Hematopoietic multipotent progenitor cell treated with erythropoietin and hydrocortisone succinate and interleukin-3 and kit ligand, for 6 days (in vitro differentiated cells): ENCODE results near the gene HUWE1.
"Not testable (repeated sequence)": the region's sequence is repeated elsewhere in the genome, so short reads cannot be mapped to it uniquely, and the experiment has no call there.

Source experiments
- DNase-seq: peaks from one replicate; pipeline ENCODE4 v3.0.0-alpha.2; 2015

The HUWE1 gene, protein sequence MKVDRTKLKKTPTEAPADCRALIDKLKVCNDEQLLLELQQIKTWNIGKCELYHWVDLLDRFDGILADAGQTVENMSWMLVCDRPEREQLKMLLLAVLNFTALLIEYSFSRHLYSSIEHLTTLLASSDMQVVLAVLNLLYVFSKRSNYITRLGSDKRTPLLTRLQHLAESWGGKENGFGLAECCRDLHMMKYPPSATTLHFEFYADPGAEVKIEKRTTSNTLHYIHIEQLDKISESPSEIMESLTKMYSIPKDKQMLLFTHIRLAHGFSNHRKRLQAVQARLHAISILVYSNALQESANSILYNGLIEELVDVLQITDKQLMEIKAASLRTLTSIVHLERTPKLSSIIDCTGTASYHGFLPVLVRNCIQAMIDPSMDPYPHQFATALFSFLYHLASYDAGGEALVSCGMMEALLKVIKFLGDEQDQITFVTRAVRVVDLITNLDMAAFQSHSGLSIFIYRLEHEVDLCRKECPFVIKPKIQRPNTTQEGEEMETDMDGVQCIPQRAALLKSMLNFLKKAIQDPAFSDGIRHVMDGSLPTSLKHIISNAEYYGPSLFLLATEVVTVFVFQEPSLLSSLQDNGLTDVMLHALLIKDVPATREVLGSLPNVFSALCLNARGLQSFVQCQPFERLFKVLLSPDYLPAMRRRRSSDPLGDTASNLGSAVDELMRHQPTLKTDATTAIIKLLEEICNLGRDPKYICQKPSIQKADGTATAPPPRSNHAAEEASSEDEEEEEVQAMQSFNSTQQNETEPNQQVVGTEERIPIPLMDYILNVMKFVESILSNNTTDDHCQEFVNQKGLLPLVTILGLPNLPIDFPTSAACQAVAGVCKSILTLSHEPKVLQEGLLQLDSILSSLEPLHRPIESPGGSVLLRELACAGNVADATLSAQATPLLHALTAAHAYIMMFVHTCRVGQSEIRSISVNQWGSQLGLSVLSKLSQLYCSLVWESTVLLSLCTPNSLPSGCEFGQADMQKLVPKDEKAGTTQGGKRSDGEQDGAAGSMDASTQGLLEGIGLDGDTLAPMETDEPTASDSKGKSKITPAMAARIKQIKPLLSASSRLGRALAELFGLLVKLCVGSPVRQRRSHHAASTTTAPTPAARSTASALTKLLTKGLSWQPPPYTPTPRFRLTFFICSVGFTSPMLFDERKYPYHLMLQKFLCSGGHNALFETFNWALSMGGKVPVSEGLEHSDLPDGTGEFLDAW (N-terminal part only)

DNA sequence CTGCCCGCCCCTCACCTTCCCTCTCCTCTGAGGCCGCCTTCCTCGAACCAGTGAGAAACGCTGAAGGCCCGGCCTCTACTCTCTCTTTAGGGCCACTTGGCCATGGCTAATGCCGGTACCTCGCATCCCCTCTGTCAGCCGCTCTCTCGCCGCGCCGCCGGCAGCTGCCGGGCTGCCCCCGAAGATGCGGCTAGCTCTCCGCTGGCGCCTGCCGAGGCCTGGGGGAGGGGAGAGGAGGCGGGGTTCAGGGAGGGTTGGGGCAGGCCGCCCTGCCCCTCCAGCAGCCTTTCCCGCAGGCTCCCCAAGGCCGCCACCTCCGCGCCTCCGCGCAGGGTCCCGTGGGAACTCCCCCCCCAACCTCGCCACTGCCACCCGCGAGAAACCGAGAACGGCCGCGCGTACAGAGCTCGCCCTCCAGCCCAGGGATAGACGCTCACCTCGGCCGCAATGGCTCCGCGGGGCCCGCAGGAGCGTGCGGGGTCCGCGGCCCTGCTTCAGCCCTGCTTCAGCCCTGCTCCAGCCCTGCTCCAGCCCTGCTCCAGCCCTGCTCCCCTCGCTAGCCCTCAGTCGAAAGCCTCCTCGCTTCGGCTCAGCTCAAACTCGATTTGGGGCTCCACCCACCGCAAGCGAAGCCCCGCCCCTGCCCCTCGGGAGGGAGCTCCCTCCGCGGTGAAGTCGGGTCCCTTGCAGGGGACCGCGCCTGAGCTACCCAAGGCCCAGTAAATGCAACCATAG, at the start of gene HUWE1:
Gene HUWE1 (minus strand): TSS at position 569 of the 735 bp plus-strand sequence. CDS start 32,612 bp downstream, outside the sequence.
- DNase-seq: peak; percentile 80

DNA sequence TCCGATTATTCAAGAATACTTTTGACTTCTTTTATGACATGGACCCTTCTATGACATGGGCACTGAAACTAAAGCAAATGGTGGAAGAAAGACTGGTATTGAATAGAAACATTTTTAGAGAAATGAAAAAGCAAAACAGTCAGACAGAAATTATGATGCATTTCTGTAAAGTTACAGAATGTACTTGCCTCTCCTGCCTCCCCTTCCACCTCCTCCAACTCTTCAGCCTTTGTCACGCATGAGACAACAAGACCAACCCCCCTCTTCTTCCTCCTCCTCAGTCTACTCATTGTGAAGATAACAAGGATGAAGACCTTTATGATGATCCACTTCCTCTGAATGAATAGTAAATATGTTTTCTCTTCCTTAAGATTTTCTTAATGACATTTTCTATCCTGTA, 46.3 kb upstream of the HUWE1 start:
- no peak for DNase-seq

DNA sequence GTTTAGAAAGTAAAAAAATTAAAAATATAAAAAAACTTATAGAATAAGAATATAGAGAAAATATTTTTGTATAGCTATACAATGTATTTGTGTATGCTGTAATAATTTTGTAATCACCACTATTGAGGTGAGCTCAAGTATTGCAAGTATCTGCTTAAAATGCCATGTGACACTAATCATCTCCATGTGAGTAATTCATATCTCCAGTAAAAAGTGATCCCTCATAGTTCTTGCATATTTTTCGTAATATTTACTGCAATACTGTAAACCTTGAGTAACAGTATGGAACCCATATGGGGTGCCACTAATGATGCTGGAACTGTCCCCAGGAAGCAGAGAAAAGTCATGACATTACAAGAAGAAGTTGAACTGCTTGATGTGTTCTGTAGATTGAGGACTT, 43.2 kb upstream of the HUWE1 start:
- DNase-seq: no peak

DNA sequence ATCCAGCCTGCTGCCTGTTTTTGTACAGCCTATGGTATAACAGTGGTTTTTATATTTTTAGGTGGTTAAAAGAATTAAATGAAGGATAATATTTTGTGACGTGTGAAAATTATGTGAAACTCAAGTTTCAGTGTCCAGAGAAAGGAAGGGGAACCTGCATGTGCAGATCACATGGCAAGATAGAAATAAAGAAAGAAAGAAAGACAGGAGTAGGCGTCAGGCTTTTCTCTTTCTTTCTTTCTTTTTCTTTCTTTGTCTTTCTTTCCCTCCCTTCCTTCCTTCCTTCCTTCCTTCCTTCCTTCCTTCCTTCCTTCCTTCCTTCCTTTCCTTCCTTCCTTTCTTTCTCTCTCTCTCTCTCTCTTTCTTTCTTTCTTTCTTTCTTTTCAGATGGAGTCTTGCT, 42.0 kb upstream of the HUWE1 start:
- DNase-seq: no peak

DNA sequence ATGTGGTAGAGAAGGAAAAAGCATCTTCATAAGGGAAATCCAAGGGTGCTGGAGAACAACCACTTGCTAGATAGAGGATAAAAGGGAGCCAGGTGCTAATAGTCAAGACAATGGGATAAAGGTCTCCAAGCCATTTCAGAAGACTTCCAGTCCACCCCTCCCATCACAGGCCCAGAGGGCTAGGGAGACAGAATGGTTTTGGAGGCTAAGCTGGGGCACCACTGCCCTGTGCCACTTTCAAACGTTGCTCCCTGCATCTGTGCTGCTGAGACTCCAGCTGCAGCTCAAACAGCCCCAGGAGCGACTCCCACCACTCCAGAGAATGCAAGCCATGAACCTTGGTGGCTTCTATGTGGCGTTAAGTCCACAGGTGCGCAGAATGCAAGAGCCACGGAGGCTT, 38.4 kb upstream of the HUWE1 start:
- DNase-seq: no peak

DNA sequence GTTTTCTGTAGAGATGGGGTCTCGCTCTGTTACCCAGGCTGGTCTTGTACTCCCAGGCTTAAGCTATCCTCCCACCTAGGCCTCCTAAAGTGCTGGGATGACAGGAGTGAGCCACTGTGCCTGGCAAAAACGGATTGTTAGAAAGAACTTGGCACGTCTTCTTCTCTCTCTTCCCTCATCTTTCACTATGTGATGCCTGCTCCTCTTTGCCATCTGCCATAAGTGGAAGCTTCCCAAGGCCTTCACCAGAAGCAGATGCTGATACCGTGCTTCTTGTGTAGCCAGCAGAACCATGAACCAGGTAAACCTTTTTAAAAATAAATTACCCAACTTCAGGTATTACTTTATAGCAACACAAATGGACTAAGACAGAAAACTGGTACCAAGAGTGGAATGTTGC, 36.9 kb upstream of the HUWE1 start:
- no peak for DNase-seq

DNA sequence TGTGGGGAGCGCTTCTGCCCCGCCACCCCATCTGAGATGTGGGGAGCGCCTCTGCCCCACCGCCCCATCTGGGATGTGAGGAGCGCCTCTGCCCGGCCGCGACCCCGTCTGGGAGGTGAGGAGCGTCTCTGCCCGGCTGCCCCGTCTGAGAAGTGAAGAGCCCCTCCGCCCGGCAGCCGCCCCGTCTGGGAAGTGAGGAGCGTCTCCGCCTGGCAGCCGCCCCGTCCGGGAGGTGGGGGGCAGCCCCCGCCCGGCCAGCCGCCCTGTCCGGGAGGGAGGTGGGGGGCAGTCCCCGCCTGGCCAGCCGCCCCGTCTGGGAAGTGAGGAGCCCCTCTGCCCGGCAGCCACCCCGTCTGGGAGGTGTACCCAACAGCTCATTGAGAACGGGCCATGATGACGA, 35.1 kb upstream of the HUWE1 start:
- not testable (repeated sequence) for DNase-seq

DNA sequence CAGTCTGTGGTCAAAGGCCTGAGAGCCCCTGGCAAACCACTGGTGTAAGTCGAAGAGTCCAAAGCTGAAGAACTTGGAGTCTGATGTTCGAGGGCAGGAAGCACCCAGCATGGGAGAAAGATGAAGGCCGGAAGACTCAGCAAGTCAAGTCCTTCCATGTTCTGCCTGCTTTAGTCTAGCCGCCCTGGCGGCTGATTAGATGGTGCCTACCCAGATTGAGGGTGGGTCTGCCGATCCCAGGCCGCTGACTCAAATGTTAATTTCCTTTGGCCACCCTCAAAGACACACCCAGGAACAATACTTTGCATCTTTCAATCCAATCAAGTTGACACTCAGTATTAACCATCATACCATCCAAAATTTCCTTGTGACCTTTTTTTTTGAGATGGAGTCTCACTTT, 33.1 kb upstream of the HUWE1 start:
- not testable (repeated sequence) for DNase-seq

DNA sequence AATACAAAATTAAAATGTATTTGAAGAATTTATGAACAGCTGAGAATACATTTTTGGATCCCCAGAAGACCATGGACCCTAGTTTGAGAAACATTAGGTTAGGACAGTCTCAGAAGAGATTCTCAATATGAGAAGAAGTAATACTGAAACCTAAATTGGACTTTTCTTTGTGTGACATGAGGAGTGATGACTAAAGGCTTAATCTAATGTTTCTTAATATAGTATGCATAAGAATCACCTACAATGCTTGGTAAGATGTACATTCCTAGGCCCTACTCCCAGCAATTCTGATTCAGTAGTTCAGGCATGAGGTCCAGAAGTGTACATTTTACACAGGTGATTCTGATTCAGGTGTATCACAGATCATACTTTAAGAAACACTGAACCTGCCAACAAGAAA, 31.6 kb upstream of the HUWE1 start:
- DNase-seq: no peak

DNA sequence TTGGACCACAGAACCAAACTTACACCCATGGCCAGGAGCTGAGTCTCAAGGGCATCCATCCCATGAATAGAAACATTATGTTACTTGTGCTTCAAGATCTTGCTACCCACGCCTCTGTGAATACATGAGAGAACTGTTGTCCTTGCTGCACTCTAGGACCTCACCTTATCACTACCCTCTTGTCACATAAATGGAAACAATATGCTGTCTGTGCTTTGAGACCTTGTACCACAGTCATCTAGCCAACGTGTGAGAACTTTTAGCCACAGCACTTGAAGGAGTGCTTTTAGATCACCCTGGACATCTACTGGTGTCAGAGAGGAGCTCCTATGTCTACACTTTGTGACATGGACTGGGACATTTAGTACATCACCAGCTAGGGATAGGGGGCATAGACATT, 30.7 kb upstream of the HUWE1 start:
- DNase-seq: no peak

DNA sequence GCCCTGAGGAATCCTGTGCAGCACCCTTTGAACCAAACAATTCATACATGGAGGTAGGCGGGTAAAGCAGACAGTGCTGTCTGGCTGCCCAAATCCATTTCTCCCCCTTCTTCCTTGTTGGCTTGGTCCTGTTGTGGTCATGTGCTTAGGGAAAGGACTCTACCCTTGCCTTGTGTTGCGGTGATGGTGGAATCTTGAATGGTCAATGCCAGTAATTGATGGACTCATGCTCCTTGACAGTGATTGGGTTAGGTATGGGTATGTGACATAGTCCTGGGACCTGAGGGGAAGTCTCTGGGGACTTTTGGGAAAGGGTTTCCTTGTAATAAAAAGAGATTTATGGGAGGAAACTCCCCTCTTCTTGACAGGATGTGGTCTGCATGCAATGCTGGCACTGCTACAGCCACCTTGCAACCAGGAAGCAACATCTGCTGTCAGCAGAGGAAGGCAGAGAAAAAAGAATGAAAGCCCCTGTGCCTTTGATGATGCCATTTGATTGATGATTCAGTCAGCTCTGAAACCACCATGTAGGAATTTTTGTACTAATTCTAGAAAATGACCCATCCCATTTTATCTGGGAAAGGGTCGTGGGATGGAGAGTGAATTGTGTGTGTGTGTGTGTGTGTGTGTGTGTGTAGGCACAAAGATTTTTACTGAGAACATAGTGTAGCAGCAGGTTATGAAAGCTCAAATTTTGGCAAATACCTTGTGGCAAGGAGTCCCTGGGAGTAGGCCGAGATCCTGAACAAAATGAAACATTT, 30.0 kb upstream of the HUWE1 start:
- peak; percentile 13 for DNase-seq

DNA sequence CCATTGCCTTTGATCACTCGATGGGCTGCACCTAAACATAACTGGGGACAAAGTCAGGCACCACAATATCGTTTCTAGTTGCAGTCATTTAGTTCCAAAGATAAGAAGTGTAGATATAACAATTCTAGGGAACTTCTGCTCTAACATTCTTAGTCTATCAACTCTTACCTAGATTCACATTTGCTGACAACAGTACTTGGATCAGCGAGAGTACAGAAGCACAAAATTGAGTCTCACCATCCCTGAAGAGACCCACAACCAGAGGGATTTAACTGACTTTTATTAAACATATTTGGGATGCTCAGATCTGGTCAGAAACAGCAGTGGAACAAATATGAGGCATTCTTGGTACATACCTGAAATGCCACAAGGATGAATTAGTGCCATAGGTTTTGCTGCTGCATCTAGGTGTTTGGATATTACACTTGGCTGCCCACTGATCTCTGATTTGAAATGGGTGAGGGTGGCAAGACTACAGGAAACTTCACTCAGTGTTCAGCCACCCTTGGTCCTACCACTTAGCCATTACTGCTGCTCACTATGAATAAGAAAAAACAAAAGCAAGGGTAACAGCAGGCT, 28.9 kb upstream of the HUWE1 start:
- no peak for DNase-seq

DNA sequence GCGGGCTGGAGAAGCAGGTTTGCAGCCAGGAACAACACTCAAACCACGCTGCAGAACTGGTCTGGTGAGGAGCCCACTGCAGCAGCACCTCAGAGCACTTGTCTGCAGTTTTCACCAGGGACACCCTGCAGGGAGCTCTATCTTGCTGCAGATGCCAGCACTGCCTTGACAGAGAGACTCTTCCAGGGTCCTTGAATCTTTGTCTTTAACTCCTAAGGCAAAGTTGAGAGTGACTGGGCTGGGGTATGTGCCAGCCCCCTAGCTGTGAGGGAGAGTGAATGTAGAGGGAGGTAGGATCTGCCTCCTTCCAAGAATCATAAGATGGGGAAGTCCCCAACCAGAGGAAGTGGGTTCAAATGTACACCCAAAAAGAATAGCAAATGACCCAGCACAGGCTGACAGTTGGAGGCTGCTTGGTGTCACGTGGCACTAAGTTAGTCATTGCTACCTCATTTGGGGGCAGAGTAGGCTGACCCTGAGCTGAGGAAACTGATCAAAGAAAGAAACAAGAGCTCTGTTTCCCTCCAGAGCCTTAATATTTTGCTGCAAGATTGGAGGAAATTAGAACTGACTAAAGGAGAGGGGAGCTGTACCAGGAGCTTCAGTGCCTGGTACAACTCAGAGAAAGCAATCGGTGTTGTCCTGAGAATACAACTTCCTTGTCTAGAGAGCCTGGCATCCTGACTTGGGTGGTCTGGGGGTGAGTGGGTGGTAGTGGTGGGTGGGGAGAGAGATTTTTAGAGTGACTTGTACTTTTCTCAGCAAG, 28.2 kb upstream of the HUWE1 start:
- peak; percentile 48 for DNase-seq

DNA sequence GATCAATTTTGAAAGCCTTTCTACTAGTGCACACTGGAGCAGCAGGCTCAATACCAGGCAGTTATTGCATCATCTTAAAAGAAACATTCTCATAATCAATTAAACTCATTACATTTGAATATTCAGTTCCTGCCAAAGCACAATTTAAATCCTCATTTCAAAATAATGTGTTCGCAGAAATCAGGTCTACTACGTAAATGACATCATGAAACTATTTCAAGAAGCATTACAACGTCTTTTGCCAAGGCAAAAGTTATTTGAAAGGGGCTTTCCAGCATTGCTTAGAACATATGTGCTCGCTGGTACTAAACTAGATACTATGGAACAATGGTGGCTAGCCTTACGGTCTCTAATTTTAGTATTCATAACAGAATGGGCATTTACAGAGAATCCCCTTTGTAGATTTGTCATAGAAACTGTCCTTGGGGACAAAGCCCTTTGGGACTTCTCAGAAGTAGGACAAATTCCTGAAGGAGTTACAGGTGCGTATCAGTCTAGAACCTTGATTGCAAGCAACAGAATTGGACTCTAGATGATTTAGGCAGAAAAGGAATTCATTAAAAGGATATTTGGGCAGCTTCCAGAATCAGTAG, 27.6 kb upstream of the HUWE1 start:
- DNase-seq: no peak

DNA sequence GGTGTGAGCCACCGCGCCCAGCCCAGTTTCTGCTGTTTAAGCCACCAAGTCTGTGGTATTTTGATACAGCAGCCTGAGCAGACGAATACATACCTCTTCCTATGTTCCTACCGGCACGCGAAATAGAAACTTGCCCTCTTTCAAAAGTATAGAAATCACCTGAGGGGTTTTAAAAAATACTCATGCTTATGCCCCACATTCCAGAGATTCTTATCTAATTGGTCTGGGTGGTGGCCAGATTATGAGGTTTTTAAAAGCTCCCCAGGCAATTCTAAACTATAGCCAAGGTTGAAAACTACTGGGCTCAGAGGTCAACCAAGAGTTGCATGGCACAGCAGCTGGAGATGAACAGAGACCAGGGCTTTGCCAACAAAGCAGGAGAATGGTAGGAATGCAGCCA, 24.9 kb upstream of the HUWE1 start:
- no peak for DNase-seq

DNA sequence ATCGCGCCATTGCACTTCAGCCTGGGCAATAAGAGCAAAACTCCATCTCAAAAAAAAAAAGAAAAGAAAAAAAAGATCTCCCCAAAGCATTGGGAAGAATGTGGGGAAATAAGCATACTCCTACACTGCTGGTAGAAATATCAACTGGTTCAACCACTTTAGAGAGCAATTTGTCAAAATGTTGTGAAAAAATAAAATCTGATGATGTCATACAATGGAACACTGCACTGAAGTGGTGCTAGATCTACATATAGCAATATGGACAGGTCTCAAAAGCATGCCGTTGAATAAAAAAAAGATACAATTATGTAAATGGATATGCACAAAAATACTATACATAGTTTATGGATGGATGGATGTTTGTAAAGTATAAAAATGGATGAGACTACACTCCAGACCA, 18.3 kb upstream of the HUWE1 start:
- no peak for DNase-seq

DNA sequence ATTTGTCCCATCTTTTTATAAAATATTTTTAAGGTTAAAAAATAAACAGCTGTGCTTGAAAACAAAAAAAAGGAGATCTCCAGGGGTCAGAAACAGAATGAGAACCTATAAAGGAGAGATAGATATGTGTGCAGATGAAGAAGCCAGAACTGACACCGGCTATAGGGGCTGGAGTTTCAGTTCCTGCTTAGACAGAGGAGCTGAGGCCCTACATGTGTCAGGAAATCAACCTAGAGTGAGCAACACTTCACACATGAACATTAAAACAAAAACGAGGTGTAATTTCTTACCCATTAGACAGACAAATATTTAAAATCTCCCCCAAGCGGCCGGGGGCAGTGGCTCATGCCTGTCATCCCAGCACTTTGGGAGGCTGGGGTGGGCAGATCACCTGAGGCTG, 17.8 kb upstream of the HUWE1 start:
- no peak for DNase-seq

DNA sequence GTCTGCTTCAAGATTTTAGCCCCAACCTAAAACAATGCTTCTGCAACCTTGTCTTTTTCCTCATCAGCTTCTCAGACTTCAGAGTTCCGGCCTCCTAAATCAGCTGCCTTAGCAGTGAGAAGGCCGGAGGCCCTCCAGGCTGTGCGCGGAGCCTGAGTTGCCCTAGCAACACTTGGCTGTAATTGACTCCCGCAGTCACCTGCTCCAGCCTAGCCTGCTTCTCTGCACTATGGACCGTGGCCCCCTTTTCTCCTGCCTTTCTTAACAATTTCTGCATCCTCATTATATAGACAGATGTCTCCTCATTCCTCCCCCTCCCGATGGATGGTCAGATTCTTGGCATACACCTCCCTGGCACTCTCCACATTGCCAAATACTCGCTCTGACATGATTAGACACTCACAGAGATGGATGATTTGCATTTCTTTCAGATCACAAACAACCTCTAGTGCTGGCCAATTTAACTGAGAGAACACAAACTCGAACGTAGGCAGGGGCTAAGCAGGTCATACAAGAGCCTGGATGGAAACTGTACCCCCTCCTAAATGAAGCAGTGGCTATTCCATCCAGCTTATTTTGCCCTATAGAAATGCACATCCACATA, 9.5 kb upstream of the HUWE1 start:
- DNase-seq: no peak

DNA sequence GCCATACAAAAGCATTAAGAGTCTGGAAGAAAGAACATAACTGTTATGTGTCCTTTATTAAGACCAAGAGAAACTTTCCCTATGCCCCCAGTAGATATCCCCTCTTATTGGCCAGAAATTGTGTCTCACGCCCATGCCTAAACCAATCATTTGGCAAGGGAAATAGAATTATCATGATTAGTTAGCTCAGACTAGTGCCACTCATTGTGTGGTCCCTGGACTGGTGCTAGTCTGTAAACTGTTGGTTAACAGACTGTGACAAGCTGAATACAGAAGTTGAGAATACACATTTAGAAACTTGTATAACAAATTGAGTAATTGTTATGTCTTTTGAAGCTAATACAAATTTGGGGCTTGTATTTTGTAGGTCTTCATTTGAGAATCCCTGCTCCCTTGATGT, 8.1 kb upstream of the HUWE1 start:
- no peak for DNase-seq

DNA sequence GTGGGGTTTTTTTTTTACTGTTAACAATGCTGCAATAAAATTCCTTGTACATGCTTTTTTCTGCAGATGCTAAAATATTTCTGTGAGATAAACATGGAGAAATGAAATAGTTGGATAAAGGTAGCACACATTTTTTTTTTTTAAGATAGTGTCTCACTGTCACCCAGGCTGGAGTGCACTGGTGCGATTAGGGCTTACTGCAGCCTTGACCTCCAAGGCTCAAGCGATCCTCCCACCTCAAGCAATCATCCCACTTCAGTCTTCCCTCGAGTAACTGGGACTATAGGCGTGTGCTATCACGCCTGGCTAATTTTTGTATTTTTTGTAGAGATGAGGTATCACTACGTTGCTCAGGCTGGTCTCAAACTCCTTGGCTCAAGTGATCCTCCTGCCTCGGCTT, 1.8 kb upstream of the HUWE1 start:
- DNase-seq: no peak
